ENCODE results near the gene BZW2.

Gene BZW2

DNA sequence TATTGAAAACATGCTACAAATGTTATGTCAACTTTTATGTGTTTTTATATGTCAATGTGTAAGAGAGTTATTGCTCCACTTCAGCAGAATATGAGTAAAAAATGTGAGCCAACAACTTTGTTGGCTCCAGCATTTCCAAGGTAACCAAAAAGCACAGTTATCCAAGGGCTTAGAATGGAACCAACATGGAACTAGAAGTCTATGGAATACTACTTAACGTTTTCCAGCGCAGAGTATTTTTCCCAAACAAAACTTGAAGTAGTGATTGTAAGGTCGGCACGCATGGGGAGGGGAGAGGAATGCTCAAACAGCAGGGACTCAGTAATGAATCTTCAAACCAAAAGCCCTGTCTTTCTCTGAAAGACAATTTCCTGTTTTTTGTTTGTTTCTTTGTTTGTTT is 62.5 kb downstream of the BZW2 start:
- no peak for TF ChIP-seq CTCF (IDR thresholded peaks at IDR 0.05; ENCODE audit: borderline replicate concordance, control extremely low read depth, extremely low read depth, insufficient read depth, missing control alignments)
- no peak for DNase-seq (ENCODE audit: low spot score)
- in situ Hi-C loops (cut with MboI; ENCODE audit: low sequenced_read_pairs, unreplicated experiment): no loop called here

DNA sequence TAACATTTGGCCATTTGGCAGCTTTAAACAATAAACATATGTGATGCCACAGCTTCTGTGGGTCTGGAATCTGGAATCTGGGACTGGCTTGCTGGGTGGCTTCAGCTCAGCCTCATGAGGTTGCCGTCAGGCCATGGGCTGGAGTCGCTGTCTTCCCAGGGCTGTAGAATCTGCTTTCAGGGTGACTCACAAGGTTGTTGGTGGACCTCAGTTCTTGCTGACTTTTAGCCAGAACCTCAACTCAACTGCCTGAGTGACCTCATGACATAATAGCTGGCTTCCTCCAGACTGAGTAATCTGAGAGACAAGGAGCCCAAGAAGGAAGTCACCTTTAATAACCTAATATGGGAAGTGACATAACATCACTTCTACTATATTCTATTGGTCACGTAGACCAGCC is 63.0 kb downstream of the BZW2 start:
- DNase-seq (ENCODE audit: low spot score): no peak
- TF ChIP-seq CTCF (IDR thresholded peaks at IDR 0.05; ENCODE audit: borderline replicate concordance, control extremely low read depth, extremely low read depth, insufficient read depth, missing control alignments): no peak
- in situ Hi-C loops (cut with MboI; ENCODE audit: low sequenced_read_pairs, unreplicated experiment): no loop called here

DNA sequence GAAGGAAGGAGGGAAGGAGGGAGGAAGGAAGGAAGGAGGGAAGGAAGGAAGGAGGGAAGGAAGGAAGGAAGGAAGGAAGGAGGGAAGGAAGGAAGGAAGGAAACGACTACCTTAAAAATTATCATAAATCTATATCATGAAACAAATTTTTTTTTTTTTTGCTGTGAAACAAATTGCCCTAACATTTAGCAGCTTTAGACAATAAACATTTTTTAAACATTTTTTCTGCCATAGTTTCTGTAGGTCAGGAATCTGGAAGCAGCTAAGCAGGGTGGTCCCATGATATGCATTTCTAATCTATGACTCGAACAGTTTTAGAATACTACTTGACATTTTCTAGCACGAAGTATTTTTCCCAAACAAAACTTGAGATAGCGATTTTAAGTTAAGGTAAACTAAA is 64.7 kb downstream of the BZW2 start:
- no peak for TF ChIP-seq CTCF (IDR thresholded peaks at IDR 0.05; ENCODE audit: borderline replicate concordance, control extremely low read depth, extremely low read depth, insufficient read depth, missing control alignments)
- DNase-seq (ENCODE audit: low spot score): no peak
- in situ Hi-C loops (cut with MboI; ENCODE audit: low sequenced_read_pairs, unreplicated experiment): no loop called here

- TF ChIP-seq CTCF (IDR thresholded peaks at IDR 0.05; ENCODE audit: borderline replicate concordance, control extremely low read depth, extremely low read depth, insufficient read depth, missing control alignments): no peak
- in situ Hi-C loops (cut with MboI; ENCODE audit: low sequenced_read_pairs, unreplicated experiment): no loop called here
- DNase-seq (ENCODE audit: low spot score): no peak
These were observed 65.7 kb downstream of the BZW2 start for GRCh38 chr7:16711730-16712129.

- in situ Hi-C loops (cut with MboI; ENCODE audit: low sequenced_read_pairs, unreplicated experiment): no loop called here
- no peak for TF ChIP-seq CTCF (IDR thresholded peaks at IDR 0.05; ENCODE audit: borderline replicate concordance, control extremely low read depth, extremely low read depth, insufficient read depth, missing control alignments)
- no peak for DNase-seq (ENCODE audit: low spot score)
These were observed 66.9 kb downstream of the BZW2 start for GRCh38 chr7:16712916-16713315.

DNA sequence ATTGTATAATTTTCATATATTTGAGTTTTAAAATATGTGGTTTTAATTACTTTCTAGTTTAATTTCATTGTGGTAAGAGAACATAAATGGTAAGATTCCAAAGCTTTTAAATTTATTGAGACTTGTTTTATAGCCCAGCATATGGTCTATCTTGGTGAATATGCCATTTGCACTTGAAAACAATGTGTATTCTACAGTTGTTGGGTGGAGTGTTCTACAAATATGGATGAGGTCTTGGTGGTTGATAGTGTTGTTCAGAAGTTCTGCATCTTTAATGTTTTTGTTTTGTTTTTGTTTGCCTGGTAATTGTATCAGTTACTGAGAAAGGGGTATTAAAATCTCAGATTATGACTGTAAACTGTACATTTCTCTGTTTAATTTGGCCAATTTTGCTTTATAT is 69.9 kb downstream of the BZW2 start:
- in situ Hi-C loops (cut with MboI; ENCODE audit: low sequenced_read_pairs, unreplicated experiment): no loop called here
- DNase-seq (ENCODE audit: low spot score): no peak
- TF ChIP-seq CTCF (IDR thresholded peaks at IDR 0.05; ENCODE audit: borderline replicate concordance, control extremely low read depth, extremely low read depth, insufficient read depth, missing control alignments): no peak

GRCh38 chr7:16718111-16718656 is 72.2 kb downstream of the BZW2 start:
- no peak for DNase-seq (ENCODE audit: low spot score)
- no peak for TF ChIP-seq CTCF (IDR thresholded peaks at IDR 0.05; ENCODE audit: borderline replicate concordance, control extremely low read depth, extremely low read depth, insufficient read depth, missing control alignments)

More at GRCh38 chr7:16718111-16718656, 72.2 kb downstream of the BZW2 start:
- in situ Hi-C loops (cut with MboI; ENCODE audit: low sequenced_read_pairs, unreplicated experiment): no loop called here

All from GM13976 (cell line).